ENCODE data around the gene ATAD3B.
"Not testable (repeated sequence)": the region's sequence is repeated elsewhere in the genome, so short reads cannot be mapped to it uniquely, and the experiment has no call there.

ATAD3B gene

DNA sequence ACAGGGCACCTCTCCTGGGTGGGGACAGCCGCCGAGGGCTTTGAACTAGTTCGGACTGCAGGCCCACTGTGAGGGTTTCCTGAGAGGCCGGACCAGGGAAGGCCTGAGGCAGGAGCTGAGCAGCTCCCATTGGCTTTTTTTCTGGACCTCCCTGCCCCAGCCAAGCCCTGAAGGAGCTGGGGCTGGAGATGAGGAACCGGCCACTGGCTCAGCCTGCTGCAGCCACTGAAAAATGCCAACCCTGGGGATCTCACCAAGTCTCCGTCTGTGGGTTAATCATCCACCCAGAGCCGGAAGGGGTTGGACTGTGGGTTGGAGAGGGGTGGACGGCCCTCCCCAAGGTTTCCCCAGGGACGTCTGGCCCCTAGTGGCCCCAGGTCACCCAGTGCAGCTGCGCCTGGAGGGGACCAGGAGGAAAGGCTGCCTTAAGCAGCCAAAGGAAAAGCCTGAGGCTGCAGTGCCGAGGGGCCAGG is 33.6 kb upstream of the ATAD3B start:
- no peak for TF ChIP-seq CTCF (IDR thresholded peaks at IDR 0.05; ENCODE audit: low read depth, low read length)
- H3K4me3 ChIP-seq (ENCODE audit: low read depth, low read length): no peak overlapping the region

GRCh38 chr1:1438531-1439381 is 32.8 kb upstream of the ATAD3B start:
- no peak for TF ChIP-seq CTCF (IDR thresholded peaks at IDR 0.05; ENCODE audit: low read depth, low read length)
- no peak overlapping the region for H3K4me3 ChIP-seq (ENCODE audit: low read depth, low read length)

DNA sequence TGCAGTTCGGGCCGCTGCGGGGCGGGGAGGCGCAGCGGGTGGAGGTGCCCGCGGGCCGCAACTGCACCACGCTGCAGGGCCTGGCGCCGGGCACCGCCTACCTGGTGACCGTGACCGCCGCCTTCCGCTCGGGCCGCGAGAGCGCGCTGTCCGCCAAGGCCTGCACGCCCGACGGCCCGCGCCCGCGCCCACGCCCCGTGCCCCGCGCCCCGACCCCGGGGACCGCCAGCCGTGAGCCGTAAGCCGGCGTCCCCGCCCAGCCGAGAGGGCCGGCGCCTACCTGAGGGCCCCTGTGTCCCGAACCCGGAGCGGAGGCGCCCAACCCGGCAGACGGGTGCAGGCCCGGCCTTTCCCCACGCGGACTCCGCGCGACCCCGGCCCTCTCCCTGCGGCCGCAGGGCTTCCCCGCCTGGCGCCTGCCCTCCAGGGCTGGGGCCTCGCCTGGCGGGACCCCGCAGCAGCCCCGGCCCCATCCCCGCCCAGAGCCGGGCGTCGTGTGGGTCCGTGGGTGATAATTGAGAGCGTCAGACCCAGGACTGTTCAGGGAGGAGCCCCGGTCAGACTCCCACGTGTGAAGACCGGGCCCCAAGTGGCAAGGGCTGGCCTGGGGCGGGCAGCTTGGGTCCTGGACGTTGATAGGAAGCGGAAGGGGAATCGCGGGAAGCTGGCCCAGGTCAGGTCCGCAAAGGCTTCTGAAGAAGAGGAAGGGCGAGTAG is 31.9 kb upstream of the ATAD3B start:
- no peak for TF ChIP-seq CTCF (IDR thresholded peaks at IDR 0.05; ENCODE audit: low read depth, low read length)
- H3K4me3 ChIP-seq (ENCODE audit: low read depth, low read length): no peak overlapping the region

GRCh38 chr1:1440262-1441001 is 31.1 kb upstream of the ATAD3B start:
- no peak overlapping the region for H3K4me3 ChIP-seq (ENCODE audit: low read depth, low read length)
- TF ChIP-seq CTCF (IDR thresholded peaks at IDR 0.05; ENCODE audit: low read depth, low read length): no peak

GRCh38 chr1:1441002-1441888 is 30.3 kb upstream of the ATAD3B start:
- TF ChIP-seq CTCF (IDR thresholded peaks at IDR 0.05; ENCODE audit: low read depth, low read length): peak; percentile 89
- H3K4me3 ChIP-seq (ENCODE audit: low read depth, low read length): no peak overlapping the region

DNA sequence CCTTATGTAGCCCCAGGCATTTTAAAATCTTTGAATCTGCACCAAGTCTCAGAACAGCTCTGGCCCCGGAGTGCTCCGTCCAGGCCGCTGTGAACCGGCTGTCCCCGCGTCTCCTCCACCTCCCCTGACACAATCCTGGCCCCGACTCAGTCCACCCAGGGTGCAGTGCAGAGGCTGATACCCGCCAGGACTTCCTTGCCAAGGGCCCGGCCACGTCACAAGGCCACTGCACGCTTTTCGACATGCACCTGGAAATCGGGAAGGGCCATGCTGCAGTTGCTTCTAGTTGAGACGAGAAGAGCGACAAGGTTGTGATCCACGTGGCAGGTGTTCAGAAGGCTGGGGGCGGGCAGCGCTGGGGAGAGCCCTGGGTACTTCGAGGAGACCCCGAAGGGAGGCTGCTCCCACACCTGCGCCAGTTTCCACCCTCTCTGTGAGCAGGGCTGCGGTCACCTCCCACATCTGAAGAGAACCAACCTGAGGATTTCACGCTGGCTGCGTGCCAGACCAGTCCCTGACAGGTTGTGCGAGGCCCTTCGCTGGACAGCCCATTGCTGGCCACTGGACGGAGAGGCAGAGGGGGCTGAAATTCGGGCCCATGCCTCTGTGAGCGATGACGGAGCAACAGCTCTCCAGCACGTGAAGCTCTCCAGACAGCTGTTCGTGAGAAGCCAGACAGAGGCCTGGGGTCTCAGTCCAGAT is 29.3 kb upstream of the ATAD3B start:
- TF ChIP-seq CTCF (IDR thresholded peaks at IDR 0.05; ENCODE audit: low read depth, low read length): no peak
- no peak overlapping the region for H3K4me3 ChIP-seq (ENCODE audit: low read depth, low read length)

DNA sequence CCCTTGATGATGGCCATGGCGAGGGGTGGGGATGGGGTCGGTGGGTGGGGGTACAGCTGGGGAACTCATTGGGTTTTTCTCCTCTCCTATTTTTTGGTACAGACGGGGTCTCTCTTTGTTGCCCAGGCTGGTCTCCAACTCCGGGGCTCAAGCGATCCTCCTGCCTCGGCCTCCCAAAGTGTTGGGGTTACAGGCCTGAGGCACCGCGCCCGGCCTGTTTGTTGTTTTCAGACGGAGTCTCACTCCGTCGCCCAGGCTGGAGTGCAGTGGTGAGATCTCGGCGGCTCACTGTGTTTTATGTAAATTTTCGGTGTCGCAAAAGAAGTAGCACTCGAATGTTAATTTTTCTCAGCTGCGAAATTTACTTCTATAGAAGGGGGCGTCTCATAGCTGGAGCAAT is 24.9 kb upstream of the ATAD3B start:
- not testable (repeated sequence) for H3K4me3 ChIP-seq (ENCODE audit: low read depth, low read length)
